Prostate gland (tissue), 2 donors: ENCODE data around the gene DPP10. TPM values are rescaled to one million over a fixed set of nuclear protein-coding genes. Genes with fewer than 3 reads are reported as not detected.

Experiments used
- DNase-seq: peaks from one replicate; pipeline ENCODE4 v3.0.0-alpha.2; 2019; ENCODE audit warnings: low spot score
- H3K27ac ChIP-seq, 2 donors: fragments of 200-600 bp; sonication (generic); 2 replicates each; pipeline ENCODE4 v1.5.1; 2017 to 2019
- H3K27me3 ChIP-seq: fragments of 200-600 bp; sonication (generic); replicated peaks from 2 replicates; pipeline ENCODE4 v1.5.1; 2019; ENCODE audit not compliant: insufficient read depth
- H3K36me3 ChIP-seq, 2 donors: fragments of 200-600 bp; sonication (generic); 1 replicate in 1 of 2; 2 replicates in 1 of 2; pipeline versions ENCODE4 v1.5.1 to v1.8.1; 2017 to 2019
- H3K4me1 ChIP-seq: fragments of 200-600 bp; sonication (generic); replicated peaks from 2 replicates; pipeline ENCODE4 v1.5.1; 2019
- H3K4me3 ChIP-seq, 2 donors: fragments of 200-600 bp; sonication (generic); 2 replicates each; pipeline ENCODE4 v1.5.1; 2017 to 2019
- H3K9me3 ChIP-seq: fragments of 200-600 bp; sonication (generic); 2 replicates; pipeline ENCODE4 v1.5.1; 2017
- POLR2A ChIP-seq: fragments of 450-650 bp; IDR thresholded peaks from one replicate; pipeline ENCODE4 v1.6.1; 2016; ENCODE audit warnings: antibody characterized with exemption, mild to moderate bottlenecking
- POLR2AphosphoS5 ChIP-seq: sonication (generic); formaldehyde crosslinking; IDR thresholded peaks from one replicate; pipeline ENCODE4 v1.6.1; 2017; ENCODE audit warnings: antibody characterized with exemption
- WGBS: methylation state at CpG from one replicate; pipeline ENCODE4 v1.1.5; 2018; 5-methylcytosine and 5-hydroxymethylcytosine counted together
- intact Hi-C: fragments of 100-400 bp; cut with DNase I; formaldehyde crosslinking; loops from one replicate; pipeline ENCODE4 v1.14.2; 2022
- total RNA-seq, 2 donors: library from RNA; depleted of rRNA; stranded (reverse); fragments of >200 nt; gene quantifications; one replicate each; pipeline ENCODE4 v1.1.0, GENCODE V29; 2016
- TF ChIP-seq, protein P1 (sequence below), 4 experiments: fragments of 200-600 bp in 2 of 4; fragments of 450-650 bp in 2 of 4; sonication (generic) in 2 of 4; IDR thresholded peaks; 1 replicate in 3 of 4; 2 replicates in 1 of 4; pipeline ENCODE4 v1.5.1; 2016 to 2019; ENCODE audit warnings: antibody characterized with exemption in 4 of 4, mild to moderate bottlenecking in 2 of 4, moderate library complexity in 2 of 4

Gene DPP10
- total RNA-seq, 2 donors from 2014 or later, result 5.1 TPM; not detected in 1

DNA sequence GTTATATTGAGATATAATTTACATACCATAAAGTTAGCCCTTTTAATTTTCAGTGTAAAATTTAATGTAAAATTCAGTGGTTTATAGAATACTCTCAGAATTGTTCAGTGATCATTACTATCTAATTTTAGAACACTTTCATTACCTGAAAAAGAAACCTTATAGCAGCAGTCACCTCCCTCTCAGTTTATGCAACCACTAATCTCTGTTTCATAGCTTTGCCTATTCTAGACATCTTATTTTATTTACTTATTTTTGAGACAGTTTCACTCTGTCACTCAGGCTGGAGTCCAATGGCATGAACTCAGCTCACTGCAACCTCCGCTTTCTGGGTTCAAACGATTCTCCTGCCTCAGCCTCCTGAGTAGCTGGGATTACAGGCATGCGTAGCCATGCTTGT lies 479.6 kb downstream of the DPP10 start:
- WGBS, result 95% methylated on average over 3 of the region's 3 CpGs
- Histone ChIP-seq H3K27me3 (no peaks in the 10 kb centered on the region), H3K27ac (no peak overlapping the region), H3K36me3 (no peaks in the 10 kb centered on the region), H3K4me1 (no peaks in the 10 kb centered on the region), H3K4me3 (no peak overlapping the region), H3K9me3 (no peaks in the 10 kb centered on the region)
- no peak for DNase-seq
- TF ChIP-seq, protein P1, sequence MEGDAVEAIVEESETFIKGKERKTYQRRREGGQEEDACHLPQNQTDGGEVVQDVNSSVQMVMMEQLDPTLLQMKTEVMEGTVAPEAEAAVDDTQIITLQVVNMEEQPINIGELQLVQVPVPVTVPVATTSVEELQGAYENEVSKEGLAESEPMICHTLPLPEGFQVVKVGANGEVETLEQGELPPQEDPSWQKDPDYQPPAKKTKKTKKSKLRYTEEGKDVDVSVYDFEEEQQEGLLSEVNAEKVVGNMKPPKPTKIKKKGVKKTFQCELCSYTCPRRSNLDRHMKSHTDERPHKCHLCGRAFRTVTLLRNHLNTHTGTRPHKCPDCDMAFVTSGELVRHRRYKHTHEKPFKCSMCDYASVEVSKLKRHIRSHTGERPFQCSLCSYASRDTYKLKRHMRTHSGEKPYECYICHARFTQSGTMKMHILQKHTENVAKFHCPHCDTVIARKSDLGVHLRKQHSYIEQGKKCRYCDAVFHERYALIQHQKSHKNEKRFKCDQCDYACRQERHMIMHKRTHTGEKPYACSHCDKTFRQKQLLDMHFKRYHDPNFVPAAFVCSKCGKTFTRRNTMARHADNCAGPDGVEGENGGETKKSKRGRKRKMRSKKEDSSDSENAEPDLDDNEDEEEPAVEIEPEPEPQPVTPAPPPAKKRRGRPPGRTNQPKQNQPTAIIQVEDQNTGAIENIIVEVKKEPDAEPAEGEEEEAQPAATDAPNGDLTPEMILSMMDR (IDR thresholded peaks at IDR 0.05), result no peak
- intact Hi-C loops, result no loop called here

DNA sequence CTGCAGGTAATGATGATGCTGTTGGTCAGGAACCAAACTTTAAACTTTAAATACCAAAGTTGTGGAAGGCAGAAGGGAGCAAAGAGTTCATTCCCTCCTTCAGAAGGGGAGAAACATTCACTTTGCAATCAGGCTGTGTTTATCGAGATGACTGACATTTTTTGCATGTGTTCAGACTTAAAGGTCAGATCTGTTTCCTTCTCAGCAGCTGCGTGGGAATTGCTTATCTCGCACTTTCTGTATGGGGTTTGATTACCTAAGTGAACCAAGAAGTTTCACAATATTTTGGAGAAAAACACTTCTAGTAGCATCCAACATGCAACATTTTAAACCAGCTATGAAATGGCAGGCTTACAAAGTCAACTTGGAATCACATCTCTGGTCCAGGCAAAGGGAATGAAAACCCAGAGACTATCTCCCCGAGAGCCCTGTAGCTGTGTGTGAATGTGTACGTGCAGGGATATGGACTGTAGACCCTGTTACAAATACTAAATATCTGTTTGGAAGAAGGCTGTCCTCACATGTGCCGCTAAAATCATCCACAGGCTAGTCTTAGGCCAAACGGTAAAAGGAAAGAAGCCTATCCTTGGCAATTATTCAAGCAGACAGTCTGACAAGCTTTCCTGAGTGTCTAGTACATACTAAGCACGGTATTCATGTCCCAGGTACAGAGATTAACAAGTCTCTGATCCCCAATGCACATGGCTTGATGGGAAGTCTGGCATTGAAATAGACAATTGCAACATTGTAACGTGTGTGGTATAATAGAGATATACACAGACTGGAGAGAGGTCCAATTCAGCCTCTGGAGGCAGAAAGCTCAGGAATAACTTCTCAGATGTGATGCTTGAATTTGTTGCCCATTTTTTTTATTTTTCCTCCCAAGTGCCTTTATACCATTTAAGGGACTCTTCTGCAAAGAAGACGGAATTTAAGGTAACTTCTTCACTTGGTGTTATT lies 483.1 kb downstream of the DPP10 start:
- no peak overlapping the region for H3K27ac ChIP-seq
- DNase-seq, result no peak
- H3K9me3 ChIP-seq, result no peaks in the 10 kb centered on the region
- no peaks in the 10 kb centered on the region for H3K4me1 ChIP-seq
- intact Hi-C loops, result no loop called here
- no peak overlapping the region for H3K4me3 ChIP-seq
- 83% methylated on average over 10 of the region's 10 CpGs for WGBS
- H3K27me3 ChIP-seq, result no peaks in the 10 kb centered on the region
- TF ChIP-seq POLR2A, result no peak
- TF ChIP-seq POLR2AphosphoS5, result no peak
- TF ChIP-seq, protein P1 (IDR thresholded peaks at IDR 0.05), result no peak
- no peaks in the 10 kb centered on the region for H3K36me3 ChIP-seq

DNA sequence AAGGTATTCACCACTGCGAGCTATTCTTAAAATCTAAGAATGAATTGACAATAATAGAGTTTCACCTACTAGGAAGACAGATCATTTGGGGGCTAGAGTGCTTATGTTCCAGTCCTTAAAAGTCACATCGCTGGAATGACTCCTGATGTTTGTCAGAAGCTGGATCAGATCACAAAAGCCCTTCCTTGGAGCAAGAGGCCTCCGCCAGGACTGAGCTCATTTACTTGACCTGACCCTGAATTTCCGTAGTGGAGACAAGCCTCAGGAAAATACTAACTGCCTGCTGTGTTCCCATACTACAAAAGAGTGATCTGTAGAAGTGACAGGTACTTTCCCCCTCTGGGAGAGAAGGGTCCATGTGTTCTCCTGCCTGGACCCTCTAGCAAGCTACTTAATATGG lies 483.9 kb downstream of the DPP10 start:
- Histone ChIP-seq H3K27ac (no peak overlapping the region), H3K4me3 (no peak overlapping the region), H3K36me3 (no peaks in the 10 kb centered on the region), H3K4me1 (no peaks in the 10 kb centered on the region), H3K9me3 (no peaks in the 10 kb centered on the region), H3K27me3 (no peaks in the 10 kb centered on the region)
- no peak for DNase-seq
- intact Hi-C loops, result no loop called here
- TF ChIP-seq POLR2AphosphoS5 (no peak), POLR2A (no peak)
- TF ChIP-seq, protein P1 (IDR thresholded peaks at IDR 0.05), result no peak
- WGBS, result 81% methylated on average over 4 of the region's 4 CpGs

DNA sequence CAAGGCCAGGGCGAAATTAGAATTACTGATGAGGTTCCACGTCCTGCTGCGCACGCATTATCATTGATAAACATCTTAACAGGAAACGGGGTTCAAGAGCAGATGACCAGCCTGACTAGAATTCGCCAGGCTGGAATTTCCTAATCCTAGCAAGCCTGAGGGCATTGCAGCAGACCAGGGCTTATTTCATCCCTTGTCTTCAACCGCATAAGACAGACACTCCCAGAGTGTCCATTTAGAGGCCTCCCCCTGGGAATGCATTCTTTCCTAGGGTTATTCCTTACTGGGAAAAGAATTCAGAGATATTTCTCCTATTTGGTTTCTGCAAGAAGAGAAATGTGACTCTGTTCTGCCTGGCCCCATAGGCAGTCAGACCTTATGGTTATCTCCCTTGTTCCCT lies 486.8 kb downstream of the DPP10 start:
- Histone ChIP-seq H3K27me3 (no peaks in the 10 kb centered on the region), H3K36me3 (no peaks in the 10 kb centered on the region), H3K27ac (no peak overlapping the region), H3K4me1 (no peaks in the 10 kb centered on the region), H3K4me3 (no peak overlapping the region), H3K9me3 (no peaks in the 10 kb centered on the region)
- DNase-seq, result no peak
- intact Hi-C loops, result no loop called here
- 90% methylated on average over 7 of the region's 7 CpGs for WGBS
- TF ChIP-seq, protein P1 (IDR thresholded peaks at IDR 0.05), result no peak
- no peak for TF ChIP-seq POLR2AphosphoS5
- TF ChIP-seq POLR2A, result no peak
